HG03280 (cell line): Measurements from ENCODE around the gene PLD5.
A peak's percentile ranks its signal among the peaks of the same experiment; 100 is the strongest.
"Not testable (repeated sequence)": the region's sequence is repeated elsewhere in the genome, so short reads cannot be mapped to it uniquely, and the experiment has no call there.

Experiments used
- ATAC-seq: cut with Tn5 transposase; IDR thresholded peaks from one replicate; pipeline ENCODE4 v1.9.1; 2021; ENCODE audit warnings: mild to moderate bottlenecking, moderate library complexity; ENCODE audit not compliant: unreplicated experiment

Gene PLD5

DNA sequence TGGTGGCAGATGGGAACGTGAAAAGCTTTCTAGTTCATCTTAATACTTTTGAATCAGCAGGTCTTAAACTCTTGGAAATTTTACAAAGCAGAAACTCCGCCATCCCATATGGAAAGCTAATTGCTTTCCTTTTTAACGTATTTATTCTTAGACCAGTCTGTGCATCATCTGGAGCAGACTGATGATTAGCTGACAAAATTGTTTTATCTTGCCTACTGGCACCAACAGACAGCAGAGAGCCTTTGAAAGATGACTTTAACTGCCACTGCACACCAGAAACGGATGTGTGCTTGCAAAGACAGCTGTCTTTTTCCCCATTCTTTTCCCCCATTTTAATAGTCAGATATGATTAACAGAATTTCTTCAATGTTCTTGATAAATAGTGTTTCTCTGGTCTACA lies 97.0 kb downstream of the PLD5 start:
- no peak for ATAC-seq

DNA sequence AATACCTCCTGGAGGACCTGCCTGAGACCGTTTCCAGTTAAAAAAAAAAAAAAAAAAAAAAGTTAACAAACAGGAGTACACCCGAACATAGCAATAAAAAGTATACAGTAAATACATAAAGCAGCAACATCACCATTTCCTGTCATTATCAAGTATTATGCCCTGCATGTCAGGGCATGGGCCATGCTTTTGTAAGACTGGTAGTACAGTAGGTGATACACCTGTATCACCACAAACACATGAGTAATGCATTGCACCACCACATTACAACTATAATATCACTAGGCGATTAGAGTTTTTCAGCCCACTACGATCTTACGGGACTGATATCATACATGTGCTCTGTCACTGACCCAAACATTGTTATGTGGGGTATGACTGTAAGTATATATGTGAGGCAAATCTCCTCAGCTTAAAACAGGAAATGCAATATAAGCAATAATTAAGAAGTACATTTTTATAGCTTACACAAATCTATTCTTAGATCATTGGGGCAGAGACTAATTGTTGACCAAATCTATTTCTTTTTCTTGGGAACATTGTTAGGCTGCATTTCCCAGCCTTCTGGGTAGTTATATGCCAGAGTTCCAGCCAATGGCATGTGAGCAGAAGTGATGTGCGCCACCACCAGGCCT lies 98.1 kb downstream of the PLD5 start:
- ATAC-seq: no peak

DNA sequence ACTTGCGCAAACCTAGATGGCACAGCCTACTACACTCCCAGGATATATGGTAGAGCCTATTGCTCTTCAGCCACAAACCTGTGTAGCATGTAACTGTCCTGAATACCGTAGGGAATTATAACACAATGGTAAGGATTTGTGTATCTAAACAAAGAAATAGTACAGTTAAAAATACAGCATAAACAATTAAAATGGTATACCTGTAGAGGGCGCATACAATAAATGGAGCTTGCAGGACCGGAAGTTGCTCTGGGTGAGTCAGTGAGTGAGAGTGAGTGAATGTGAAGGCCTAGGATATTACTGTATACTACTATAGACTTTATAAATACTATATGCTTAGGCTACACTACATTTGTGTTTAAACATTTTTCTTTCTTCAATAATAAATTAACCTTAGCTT lies 99.3 kb downstream of the PLD5 start:
- ATAC-seq: no peak

DNA sequence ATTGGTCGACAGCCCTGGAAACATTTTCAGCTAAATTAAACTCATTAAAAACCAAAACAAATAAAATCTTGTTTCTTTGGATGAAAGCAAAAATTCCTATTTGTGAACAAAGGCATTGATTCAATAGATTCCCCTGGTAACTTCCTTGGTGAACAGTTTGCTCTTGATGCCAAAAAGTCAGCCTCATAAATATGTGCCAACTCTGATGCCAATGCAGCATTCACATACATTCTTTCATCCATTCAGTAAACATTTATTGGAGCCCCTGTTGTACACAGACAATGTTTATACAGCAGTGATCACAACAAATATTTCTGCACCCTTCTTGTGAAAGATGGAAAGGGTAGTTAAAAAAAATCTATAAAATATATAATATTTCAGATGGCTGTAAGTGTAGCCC lies 107.8 kb downstream of the PLD5 start:
- ATAC-seq: no peak

DNA sequence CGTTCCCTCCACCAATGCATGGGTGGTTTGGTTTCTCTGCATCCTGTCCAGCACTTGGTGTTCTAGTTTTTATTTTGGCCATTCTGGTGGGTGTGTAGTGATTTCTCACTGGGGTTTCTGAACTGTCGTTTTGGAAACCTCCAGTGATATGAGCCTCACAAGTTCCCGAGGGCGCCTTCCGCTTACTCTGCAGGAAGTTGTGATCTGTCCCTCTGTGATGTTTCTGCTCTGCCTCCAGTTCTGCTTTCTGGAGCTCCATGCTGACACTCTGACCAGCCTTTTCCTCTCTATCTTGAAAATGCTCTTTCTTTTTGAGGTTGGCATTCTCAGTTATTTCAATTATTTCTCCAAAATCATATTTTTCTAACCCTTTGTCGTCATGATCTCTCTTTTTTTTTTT lies 111.6 kb downstream of the PLD5 start:
- no peak for ATAC-seq

DNA sequence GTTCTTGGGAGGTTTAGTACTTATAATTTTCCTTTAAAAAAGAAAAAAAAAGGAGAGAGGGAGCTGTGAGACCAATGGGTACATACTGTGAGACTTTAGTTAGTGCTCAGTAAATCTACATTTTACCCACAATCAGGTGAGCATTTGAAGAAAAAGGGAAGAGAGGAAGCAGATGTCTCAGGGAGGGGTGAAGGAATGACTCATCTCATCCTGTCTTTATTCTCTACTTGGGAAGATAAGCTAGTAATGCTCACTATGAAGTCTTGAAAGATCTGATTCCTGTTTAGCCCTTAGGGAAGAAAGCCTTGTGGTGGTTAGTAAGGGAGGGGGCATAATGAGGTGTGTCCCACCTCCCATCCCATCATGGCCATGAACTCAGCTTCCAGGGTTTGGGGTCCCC lies 112.6 kb downstream of the PLD5 start:
- no peak for ATAC-seq

DNA sequence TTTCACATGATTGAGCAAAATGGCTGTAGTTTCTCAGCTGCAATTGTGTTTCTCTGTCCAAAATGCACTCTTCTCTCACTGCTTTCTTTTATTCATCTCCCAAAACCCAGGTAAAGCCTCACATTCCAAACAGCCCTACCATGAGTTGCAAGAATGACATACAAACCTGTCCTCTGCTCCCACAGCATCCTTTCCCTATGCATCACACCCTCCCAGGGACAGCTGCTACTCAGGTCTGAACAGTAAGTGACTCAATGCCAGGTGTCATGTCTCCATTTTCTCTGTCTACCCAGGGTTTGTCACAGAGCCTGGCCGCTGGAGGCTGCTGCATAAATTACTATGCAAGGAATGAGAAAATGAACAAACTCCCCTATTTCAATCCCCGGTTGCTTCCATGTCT lies 118.5 kb downstream of the PLD5 start:
- no peak for ATAC-seq

- ATAC-seq: no peak
Observed at GRCh38 chr1:242404296-242404695, 120.2 kb downstream of the PLD5 start.

GRCh38 chr1:242402956-242403355 lies 121.5 kb downstream of the PLD5 start:
- ATAC-seq: no peak

DNA sequence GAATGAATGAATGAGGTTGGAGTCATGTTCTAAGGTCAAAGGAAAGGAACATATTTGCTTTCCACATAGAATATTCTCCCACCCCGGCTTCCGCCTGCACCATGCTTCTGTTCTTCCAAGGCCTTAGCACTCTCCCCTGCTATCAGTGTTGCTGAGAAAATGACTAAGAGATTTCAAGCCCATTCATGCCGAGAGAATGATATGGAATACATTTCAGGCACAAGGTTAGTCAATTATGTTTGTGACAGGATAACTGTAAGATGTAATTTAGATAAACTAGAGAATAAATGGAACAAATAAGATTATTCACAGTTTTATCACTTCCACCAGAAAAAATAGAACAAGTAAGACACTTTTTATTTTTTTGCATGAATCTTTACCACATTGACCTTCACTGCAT lies 122.6 kb downstream of the PLD5 start:
- ATAC-seq: no peak

DNA sequence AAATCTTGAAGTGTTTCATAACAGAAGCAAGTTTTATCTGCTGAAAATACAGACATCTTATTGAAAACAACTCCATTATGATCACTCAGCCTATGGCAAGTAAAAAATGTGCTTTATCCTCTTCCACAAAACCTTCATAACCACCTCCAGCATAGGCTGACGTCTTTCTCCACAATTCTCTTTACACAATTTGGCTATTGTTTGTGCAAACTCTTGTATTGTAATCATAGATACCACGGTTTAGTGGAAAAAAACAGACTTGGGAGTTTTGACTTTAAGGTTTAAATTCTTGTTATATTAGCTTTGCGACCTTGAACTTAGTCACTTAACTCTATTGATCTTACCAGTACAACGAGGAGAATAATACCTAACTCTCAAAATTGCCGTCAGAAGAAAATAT lies 126.1 kb downstream of the PLD5 start:
- ATAC-seq: no peak

- ATAC-seq: no peak
Observed at GRCh38 chr1:242391896-242392295, 132.6 kb downstream of the PLD5 start.

DNA sequence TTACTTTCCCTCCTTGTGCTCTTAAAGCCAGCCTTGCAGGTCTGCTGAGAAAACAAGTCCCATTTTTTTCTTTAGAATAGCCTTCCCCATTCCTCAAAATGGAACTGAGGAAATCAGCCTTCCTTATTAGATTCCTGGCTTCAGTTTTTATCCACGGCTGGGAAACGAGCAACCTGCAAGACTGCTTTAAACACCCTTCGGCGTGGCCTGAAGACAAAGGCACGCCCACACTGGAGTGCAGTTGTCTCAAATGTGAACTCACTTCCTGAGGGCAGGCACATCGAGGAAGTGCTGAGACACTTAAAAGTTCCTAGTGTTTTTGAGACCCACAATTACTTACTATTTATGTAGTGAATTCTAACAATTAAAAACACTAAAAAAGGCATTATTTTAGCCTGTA lies 148.4 kb downstream of the PLD5 start:
- not testable (repeated sequence) for ATAC-seq

DNA sequence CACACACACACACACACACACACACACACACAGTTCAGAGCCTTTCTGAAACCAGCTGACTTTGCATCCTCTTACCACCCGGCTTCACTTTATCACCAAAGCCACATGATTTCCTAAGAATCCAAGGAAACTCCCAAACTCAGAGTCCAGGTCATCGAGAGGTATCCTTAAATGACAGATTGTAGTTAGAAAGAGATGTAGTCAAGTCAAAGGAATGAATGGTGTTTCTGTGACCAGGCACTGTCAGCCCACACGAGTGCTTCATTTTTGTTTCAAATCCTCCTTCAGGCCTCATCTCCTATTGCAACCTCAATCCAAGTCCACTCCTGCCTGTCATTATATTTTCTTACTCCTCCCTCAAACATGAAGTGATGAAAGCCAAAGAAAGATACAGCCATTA lies 174.1 kb downstream of the PLD5 start:
- ATAC-seq: not testable (repeated sequence)

GRCh38 chr1:242349636-242350035 lies 174.9 kb downstream of the PLD5 start:
- no peak for ATAC-seq

DNA sequence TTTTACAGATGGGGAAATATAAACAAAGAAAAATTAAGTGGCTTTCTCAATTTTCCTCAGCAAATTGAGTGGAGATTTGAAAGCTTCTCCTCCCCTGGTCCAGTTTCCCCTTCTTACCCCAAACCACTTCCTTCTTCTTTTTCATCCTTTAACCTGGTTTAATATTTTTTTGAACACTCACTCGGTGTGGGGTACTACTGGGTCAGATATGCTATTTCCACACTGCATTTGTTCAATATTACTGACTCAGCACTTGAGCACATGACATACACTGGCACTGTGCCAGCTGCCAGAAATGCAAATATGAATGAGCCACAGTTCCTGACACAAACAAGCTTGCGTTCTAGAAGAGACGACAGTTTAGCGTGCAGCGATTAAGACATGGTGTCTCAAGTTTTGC lies 193.6 kb downstream of the PLD5 start:
- peak; percentile 49 for ATAC-seq

GRCh38 chr1:242327381-242327780 lies 197.1 kb downstream of the PLD5 start:
- ATAC-seq: not testable (repeated sequence)

DNA sequence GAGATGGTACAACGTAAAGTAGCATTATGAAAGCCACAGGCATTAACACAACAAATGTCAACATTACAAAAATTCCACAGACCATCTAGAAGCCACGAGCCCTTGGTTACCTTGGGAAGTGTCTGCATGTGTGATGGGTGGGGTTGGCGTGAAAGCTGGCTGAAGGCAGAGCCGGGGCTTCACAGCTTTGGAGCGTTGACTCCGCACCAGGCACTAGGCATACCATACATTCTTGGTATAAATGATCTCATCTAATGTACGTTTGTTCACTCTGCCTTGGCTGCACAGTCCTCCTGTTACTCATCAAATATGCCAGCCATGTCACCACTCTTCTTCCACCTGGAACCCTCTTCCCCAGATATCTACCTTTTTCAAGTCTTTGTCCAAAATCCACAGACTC lies 202.5 kb downstream of the PLD5 start:
- not testable (repeated sequence) for ATAC-seq

- no peak for ATAC-seq
Observed at GRCh38 chr1:242318140-242318539, 206.4 kb downstream of the PLD5 start.

GRCh38 chr1:242314865-242315264 lies 209.6 kb downstream of the PLD5 start:
- not testable (repeated sequence) for ATAC-seq

- ATAC-seq: not testable (repeated sequence)
Observed at GRCh38 chr1:242314085-242314649, 210.3 kb downstream of the PLD5 start.

DNA sequence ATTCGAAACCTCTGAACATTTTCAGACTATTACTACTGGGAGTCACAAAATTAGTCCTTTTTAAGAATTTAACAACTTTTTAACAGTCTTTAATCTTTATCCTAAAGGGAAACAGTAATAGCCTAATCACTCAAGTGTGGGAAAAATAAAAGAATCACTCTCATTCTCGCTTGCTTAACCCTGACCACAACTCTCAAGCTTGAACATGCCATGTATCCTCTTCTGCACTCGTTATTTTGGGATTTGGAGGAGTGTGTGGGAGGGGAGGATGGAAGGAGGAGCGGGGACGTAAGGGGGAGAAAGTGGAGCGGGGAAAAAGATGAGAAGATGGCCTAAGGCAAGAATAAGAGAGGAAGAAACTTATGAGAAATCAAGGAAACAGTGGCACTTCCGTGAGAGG lies 215.8 kb downstream of the PLD5 start:
- not testable (repeated sequence) for ATAC-seq

- not testable (repeated sequence) for ATAC-seq
Observed at GRCh38 chr1:242293781-242294180, 230.7 kb downstream of the PLD5 start.
